Measurements from ENCODE around the gene TBPL1.

The TBPL1 gene

DNA sequence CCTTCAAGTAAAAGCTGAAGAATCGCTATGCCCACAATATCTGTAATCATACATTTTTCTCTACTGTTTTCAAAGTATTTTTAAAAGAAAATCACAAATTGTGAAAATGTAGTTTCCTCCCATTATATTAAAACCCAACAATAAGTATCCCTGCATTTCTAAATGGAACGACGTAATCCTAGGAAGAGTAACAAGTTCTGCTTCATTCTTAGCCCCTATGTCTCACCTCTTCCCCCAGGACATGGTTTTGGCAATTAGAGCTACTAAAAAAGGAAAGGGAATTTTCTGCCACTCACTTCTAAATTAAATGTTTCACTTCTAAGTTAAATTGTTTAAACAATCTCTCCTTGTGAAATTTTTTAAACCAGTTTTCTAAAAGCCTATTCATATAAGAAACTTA, 47.4 kb downstream of the TBPL1 start:
- Histone ChIP-seq H3K4me3 (ENCODE audit: low read length) (no peak overlapping the region), H3K4me1 (ENCODE audit: control insufficient read depth, insufficient read depth, low read length) (peaks cover 29% of the 10 kb centered on the region)

GRCh38 chr6:134002821-134003220, 49.8 kb downstream of the TBPL1 start:
- H3K9me3 ChIP-seq (replicated peaks; ENCODE audit: low read length): no peaks in the 10 kb centered on the region
- H3K36me3 ChIP-seq (ENCODE audit: insufficient read depth, low read length): no peaks in the 10 kb centered on the region
- no peaks in the 10 kb centered on the region for H3K27me3 ChIP-seq (ENCODE audit: control insufficient read depth, insufficient read depth, low read length)
- H3K4me3 ChIP-seq (ENCODE audit: low read length): no peak overlapping the region
- H3K4me2 ChIP-seq (ENCODE audit: low read length): no peak overlapping the region
- peaks cover 7% of the 10 kb centered on the region for H3K4me1 ChIP-seq (ENCODE audit: control insufficient read depth, insufficient read depth, low read length)
- H3K9ac ChIP-seq (ENCODE audit: low read depth, low read length): no peak overlapping the region

More for the DNA sequence above, 47.4 kb downstream of the TBPL1 start:
- Histone ChIP-seq H3K4me2 (ENCODE audit: low read length) (no peak overlapping the region), H3K9ac (ENCODE audit: low read depth, low read length) (no peak overlapping the region), H3K27me3 (ENCODE audit: control insufficient read depth, insufficient read depth, low read length) (no peaks in the 10 kb centered on the region), H3K36me3 (ENCODE audit: insufficient read depth, low read length) (no peaks in the 10 kb centered on the region), H3K9me3 (replicated peaks; ENCODE audit: low read length) (no peaks in the 10 kb centered on the region)

GRCh38 chr6:134003542-134003951, 50.5 kb downstream of the TBPL1 start:
- no peak overlapping the region for H3K4me2 ChIP-seq (ENCODE audit: low read length)
- no peaks in the 10 kb centered on the region for H3K9me3 ChIP-seq (replicated peaks; ENCODE audit: low read length)
- no peak overlapping the region for H3K4me3 ChIP-seq (ENCODE audit: low read length)
- H3K4me1 ChIP-seq (ENCODE audit: control insufficient read depth, insufficient read depth, low read length): peaks cover 6% of the 10 kb centered on the region
- H3K27me3 ChIP-seq (ENCODE audit: control insufficient read depth, insufficient read depth, low read length): no peaks in the 10 kb centered on the region
- no peak overlapping the region for H3K9ac ChIP-seq (ENCODE audit: low read depth, low read length)
- H3K36me3 ChIP-seq (ENCODE audit: insufficient read depth, low read length): no peaks in the 10 kb centered on the region

- Histone ChIP-seq H3K36me3 (ENCODE audit: insufficient read depth, low read length) (no peaks in the 10 kb centered on the region), H3K4me1 (ENCODE audit: control insufficient read depth, insufficient read depth, low read length) (peaks cover 6% of the 10 kb centered on the region), H3K9me3 (replicated peaks; ENCODE audit: low read length) (no peaks in the 10 kb centered on the region), H3K4me3 (ENCODE audit: low read length) (no peak overlapping the region), H3K9ac (ENCODE audit: low read depth, low read length) (no peak overlapping the region), H3K4me2 (ENCODE audit: low read length) (no peak overlapping the region), H3K27me3 (ENCODE audit: control insufficient read depth, insufficient read depth, low read length) (no peaks in the 10 kb centered on the region)
Observed at GRCh38 chr6:134004714-134005113, 51.7 kb downstream of the TBPL1 start.

DNA sequence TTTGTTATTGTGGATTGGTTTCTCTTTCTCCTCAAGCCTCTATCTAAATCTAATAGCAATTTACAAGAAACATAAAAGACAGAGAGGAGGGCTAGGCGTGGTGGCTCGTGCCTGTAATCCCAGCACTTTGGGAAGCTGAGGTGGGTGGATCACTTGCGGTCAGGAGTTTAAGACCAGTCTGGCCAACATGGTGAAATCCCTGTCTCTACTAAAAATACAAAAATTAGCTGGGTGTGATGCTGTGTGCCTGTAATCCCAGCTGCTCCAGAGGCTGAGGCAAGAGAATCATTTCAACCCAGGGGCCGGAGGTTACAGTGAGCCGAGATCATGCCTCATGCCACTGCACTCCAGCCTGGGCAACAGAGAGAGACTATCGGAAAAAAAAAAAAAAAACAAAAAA, 52.8 kb downstream of the TBPL1 start:
- Histone ChIP-seq H3K9ac (ENCODE audit: low read depth, low read length) (no peak overlapping the region), H3K4me3 (ENCODE audit: low read length) (no peak overlapping the region), H3K4me2 (ENCODE audit: low read length) (no peak overlapping the region), H3K9me3 (replicated peaks; ENCODE audit: low read length) (no peaks in the 10 kb centered on the region), H3K4me1 (ENCODE audit: control insufficient read depth, insufficient read depth, low read length) (peaks cover 6% of the 10 kb centered on the region), H3K36me3 (ENCODE audit: insufficient read depth, low read length) (no peaks in the 10 kb centered on the region), H3K27me3 (ENCODE audit: control insufficient read depth, insufficient read depth, low read length) (no peaks in the 10 kb centered on the region)

- Histone ChIP-seq H3K36me3 (ENCODE audit: insufficient read depth, low read length) (no peaks in the 10 kb centered on the region), H3K27me3 (ENCODE audit: control insufficient read depth, insufficient read depth, low read length) (no peaks in the 10 kb centered on the region), H3K9me3 (replicated peaks; ENCODE audit: low read length) (no peaks in the 10 kb centered on the region), H3K4me3 (ENCODE audit: low read length) (no peak overlapping the region), H3K9ac (ENCODE audit: low read depth, low read length) (no peak overlapping the region), H3K4me2 (ENCODE audit: low read length) (no peak overlapping the region), H3K4me1 (ENCODE audit: control insufficient read depth, insufficient read depth, low read length) (peaks cover 6% of the 10 kb centered on the region)
Observed at GRCh38 chr6:134007077-134007476, 54.1 kb downstream of the TBPL1 start.

DNA sequence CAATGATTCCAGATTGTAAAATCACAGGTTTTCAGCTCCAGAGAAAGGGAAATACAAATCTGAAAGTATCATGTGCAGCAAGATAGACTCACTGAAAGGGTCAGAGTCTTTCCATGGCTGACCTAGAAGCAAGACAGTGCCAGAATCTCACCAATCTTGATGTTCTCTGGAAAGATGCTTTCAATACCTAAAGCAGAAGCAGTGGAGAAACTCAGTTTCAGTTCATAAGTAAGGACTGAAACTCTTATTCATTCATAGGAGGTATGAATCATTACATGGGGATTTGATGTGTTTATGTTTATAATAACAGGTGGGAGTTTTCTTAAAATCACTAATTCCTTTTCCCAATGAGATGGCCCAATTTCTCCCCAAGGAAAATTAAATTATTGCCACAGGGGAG, 56.9 kb downstream of the TBPL1 start:
- Histone ChIP-seq H3K9ac (ENCODE audit: low read depth, low read length) (no peak overlapping the region), H3K4me2 (ENCODE audit: low read length) (no peak overlapping the region), H3K36me3 (ENCODE audit: insufficient read depth, low read length) (no peaks in the 10 kb centered on the region), H3K4me3 (ENCODE audit: low read length) (no peak overlapping the region), H3K27me3 (ENCODE audit: control insufficient read depth, insufficient read depth, low read length) (no peaks in the 10 kb centered on the region), H3K4me1 (ENCODE audit: control insufficient read depth, insufficient read depth, low read length) (no peaks in the 10 kb centered on the region), H3K9me3 (replicated peaks; ENCODE audit: low read length) (no peaks in the 10 kb centered on the region)

- H3K36me3 ChIP-seq (ENCODE audit: insufficient read depth, low read length): no peaks in the 10 kb centered on the region
- H3K27me3 ChIP-seq (ENCODE audit: control insufficient read depth, insufficient read depth, low read length): no peaks in the 10 kb centered on the region
- H3K4me3 ChIP-seq (ENCODE audit: low read length): no peak overlapping the region
- H3K4me1 ChIP-seq (ENCODE audit: control insufficient read depth, insufficient read depth, low read length): no peaks in the 10 kb centered on the region
- no peak overlapping the region for H3K4me2 ChIP-seq (ENCODE audit: low read length)
- no peaks in the 10 kb centered on the region for H3K9me3 ChIP-seq (replicated peaks; ENCODE audit: low read length)
- no peak overlapping the region for H3K9ac ChIP-seq (ENCODE audit: low read depth, low read length)
Observed at GRCh38 chr6:134010400-134010799, 57.4 kb downstream of the TBPL1 start.

DNA sequence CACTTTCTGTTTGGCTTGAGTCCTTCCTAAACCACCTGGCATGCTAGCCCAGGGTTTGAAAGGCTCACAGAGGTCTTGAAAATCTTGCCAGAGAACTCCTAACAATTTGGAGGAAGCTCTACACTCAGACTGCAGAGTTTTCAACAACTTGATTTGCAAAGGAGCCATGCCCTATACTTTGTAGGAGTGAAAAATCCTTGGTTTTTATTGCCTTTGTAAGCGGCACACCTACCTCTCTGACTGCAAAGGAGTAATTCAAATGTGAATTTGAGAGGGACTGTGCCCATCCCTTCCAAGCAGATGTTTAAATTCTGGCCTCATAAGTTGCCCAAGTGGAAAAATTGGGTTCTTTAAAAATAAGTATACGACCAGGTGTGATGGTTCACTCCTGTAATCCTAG, 58.0 kb downstream of the TBPL1 start:
- H3K4me3 ChIP-seq (ENCODE audit: low read length): no peak overlapping the region
- no peaks in the 10 kb centered on the region for H3K36me3 ChIP-seq (ENCODE audit: insufficient read depth, low read length)
- H3K27me3 ChIP-seq (ENCODE audit: control insufficient read depth, insufficient read depth, low read length): no peaks in the 10 kb centered on the region
- no peak overlapping the region for H3K9ac ChIP-seq (ENCODE audit: low read depth, low read length)
- H3K4me2 ChIP-seq (ENCODE audit: low read length): no peak overlapping the region
- H3K4me1 ChIP-seq (ENCODE audit: control insufficient read depth, insufficient read depth, low read length): no peaks in the 10 kb centered on the region
- H3K9me3 ChIP-seq (replicated peaks; ENCODE audit: low read length): no peaks in the 10 kb centered on the region

GRCh38 chr6:134014588-134015137, 61.6 kb downstream of the TBPL1 start:
- Histone ChIP-seq H3K4me3 (ENCODE audit: low read length) (no peak overlapping the region), H3K4me1 (ENCODE audit: control insufficient read depth, insufficient read depth, low read length) (peaks cover 5% of the 10 kb centered on the region), H3K4me2 (ENCODE audit: low read length) (no peak overlapping the region), H3K9me3 (replicated peaks; ENCODE audit: low read length) (no peaks in the 10 kb centered on the region), H3K36me3 (ENCODE audit: insufficient read depth, low read length) (no peaks in the 10 kb centered on the region), H3K9ac (ENCODE audit: low read depth, low read length) (no peak overlapping the region), H3K27me3 (ENCODE audit: control insufficient read depth, insufficient read depth, low read length) (no peaks in the 10 kb centered on the region)

GRCh38 chr6:134015719-134016557, 62.9 kb downstream of the TBPL1 start:
- Histone ChIP-seq H3K27me3 (ENCODE audit: control insufficient read depth, insufficient read depth, low read length) (peaks cover 4% of the 10 kb centered on the region), H3K4me2 (ENCODE audit: low read length) (no peak overlapping the region), H3K9ac (ENCODE audit: low read depth, low read length) (no peak overlapping the region), H3K9me3 (replicated peaks; ENCODE audit: low read length) (no peaks in the 10 kb centered on the region), H3K4me1 (ENCODE audit: control insufficient read depth, insufficient read depth, low read length) (peaks cover 5% of the 10 kb centered on the region), H3K4me3 (ENCODE audit: low read length) (no peak overlapping the region), H3K36me3 (ENCODE audit: insufficient read depth, low read length) (no peaks in the 10 kb centered on the region)

DNA sequence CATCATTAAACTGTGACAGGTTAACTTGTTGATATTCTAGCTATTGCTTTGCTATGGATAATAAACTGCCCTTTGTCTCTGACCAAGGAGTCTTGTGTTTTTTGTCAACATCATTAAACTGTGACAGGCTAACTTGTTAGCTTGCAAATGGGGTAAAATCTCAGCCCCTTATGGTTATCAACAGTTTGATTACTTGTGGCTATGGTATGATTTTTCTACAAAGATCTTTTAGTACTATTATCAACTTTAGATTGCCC, 63.5 kb downstream of the TBPL1 start:
- H3K4me2 ChIP-seq (ENCODE audit: low read length): no peak overlapping the region
- H3K4me1 ChIP-seq (ENCODE audit: control insufficient read depth, insufficient read depth, low read length): peaks cover 5% of the 10 kb centered on the region
- H3K9ac ChIP-seq (ENCODE audit: low read depth, low read length): no peak overlapping the region
- no peaks in the 10 kb centered on the region for H3K9me3 ChIP-seq (replicated peaks; ENCODE audit: low read length)
- peaks cover 6% of the 10 kb centered on the region for H3K27me3 ChIP-seq (ENCODE audit: control insufficient read depth, insufficient read depth, low read length)
- no peaks in the 10 kb centered on the region for H3K36me3 ChIP-seq (ENCODE audit: insufficient read depth, low read length)
- H3K4me3 ChIP-seq (ENCODE audit: low read length): no peak overlapping the region

All from skeletal muscle satellite cell (primary cell).